Measurements from ENCODE around the gene CFAP70. TPM values are rescaled to one million over a fixed set of nuclear protein-coding genes. Genes with fewer than 3 reads are reported as not detected.

Gene CFAP70
- total RNA-seq, 1 donor from 2014 or later = 5.3 TPM

- no peak for TF ChIP-seq CTCF (IDR thresholded peaks at IDR 0.05; ENCODE audit: unreplicated experiment)
- DNase-seq (ENCODE audit: low spot score, unreplicated experiment) = no peak
- Mint-ChIP-seq H3K27me3 (no peaks in the 10 kb centered on the region), H3K4me1 (ENCODE audit: low read depth) (peaks cover 2% of the 10 kb centered on the region), H3K4me3 (ENCODE audit: low read depth) (no peak overlapping the region), H3K9me3 (ENCODE audit: low read depth) (no peaks in the 10 kb centered on the region), H3K27ac (no peak overlapping the region), H3K36me3 (ENCODE audit: insufficient read depth) (peaks cover 37% of the 10 kb centered on the region)
These were observed 141.0 kb downstream of the CFAP70 start for GRCh38 chr10:73217628-73218027.

- no peak overlapping the region for H3K4me3 Mint-ChIP-seq (ENCODE audit: low read depth)
- H3K27me3 Mint-ChIP-seq = no peaks in the 10 kb centered on the region
- DNase-seq (ENCODE audit: low spot score, unreplicated experiment) = no peak
- no peak for TF ChIP-seq CTCF (IDR thresholded peaks at IDR 0.05; ENCODE audit: unreplicated experiment)
- H3K36me3 Mint-ChIP-seq (ENCODE audit: insufficient read depth) = peaks cover 34% of the 10 kb centered on the region
- no peak overlapping the region for H3K27ac Mint-ChIP-seq
- peaks cover 2% of the 10 kb centered on the region for H3K4me1 Mint-ChIP-seq (ENCODE audit: low read depth)
- H3K9me3 Mint-ChIP-seq (ENCODE audit: low read depth) = no peaks in the 10 kb centered on the region
These were observed 142.9 kb downstream of the CFAP70 start for GRCh38 chr10:73215749-73216148.

GRCh38 chr10:73211106-73211811 is 147.4 kb downstream of the CFAP70 start:
- H3K27me3 Mint-ChIP-seq = no peaks in the 10 kb centered on the region
- H3K4me1 Mint-ChIP-seq (ENCODE audit: low read depth) = peaks cover 2% of the 10 kb centered on the region
- no peak for DNase-seq (ENCODE audit: low spot score, unreplicated experiment)
- no peaks in the 10 kb centered on the region for H3K9me3 Mint-ChIP-seq (ENCODE audit: low read depth)
- no peak for TF ChIP-seq CTCF (IDR thresholded peaks at IDR 0.05; ENCODE audit: unreplicated experiment)
- peak overlapping the region; percentile 69 for H3K27ac Mint-ChIP-seq
- peaks cover 22% of the 10 kb centered on the region for H3K36me3 Mint-ChIP-seq (ENCODE audit: insufficient read depth)
- no peak overlapping the region for H3K4me3 Mint-ChIP-seq (ENCODE audit: low read depth)

DNA sequence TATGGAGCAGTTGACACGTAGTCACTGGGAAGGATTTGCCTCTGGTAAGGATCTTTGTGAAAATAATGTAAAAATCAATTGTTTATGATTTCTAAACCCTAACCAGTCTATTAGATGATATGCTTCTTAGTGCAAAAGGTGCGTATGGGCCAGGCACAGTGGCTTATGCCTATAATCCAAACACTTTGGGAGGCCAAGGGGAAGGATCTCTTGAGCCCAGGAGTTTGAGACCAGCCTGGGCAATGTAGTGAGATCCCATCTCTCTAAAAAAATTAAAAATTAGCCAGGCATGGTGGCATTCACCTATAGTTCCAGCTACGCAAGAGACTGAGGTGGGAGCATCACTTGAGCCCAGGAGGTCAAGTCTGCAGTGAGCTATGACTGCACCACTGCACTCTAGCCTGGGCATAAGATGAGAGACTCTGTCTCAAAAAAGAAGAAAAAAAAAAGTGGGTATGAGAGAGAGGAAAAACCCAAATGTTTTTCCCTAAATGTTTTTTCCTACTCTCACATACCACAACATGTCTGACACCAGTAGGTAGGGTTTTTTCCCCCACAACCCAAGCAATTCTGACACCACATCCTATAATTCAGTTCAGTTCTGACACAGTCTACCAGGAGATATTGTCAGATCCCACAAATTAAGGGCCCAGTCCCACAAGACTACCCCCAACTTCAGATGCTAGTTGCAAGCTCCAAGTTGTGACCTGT is 148.1 kb downstream of the CFAP70 start:
- no peak overlapping the region for H3K4me3 Mint-ChIP-seq (ENCODE audit: low read depth)
- peaks cover 7% of the 10 kb centered on the region for H3K9me3 Mint-ChIP-seq (ENCODE audit: low read depth)
- H3K4me1 Mint-ChIP-seq (ENCODE audit: low read depth) = peaks cover 2% of the 10 kb centered on the region
- H3K27ac Mint-ChIP-seq = peak overlapping the region; percentile 69
- DNase-seq (ENCODE audit: low spot score, unreplicated experiment) = no peak
- no peaks in the 10 kb centered on the region for H3K27me3 Mint-ChIP-seq
- TF ChIP-seq CTCF (IDR thresholded peaks at IDR 0.05; ENCODE audit: unreplicated experiment) = no peak
- peaks cover 26% of the 10 kb centered on the region for H3K36me3 Mint-ChIP-seq (ENCODE audit: insufficient read depth)

DNA sequence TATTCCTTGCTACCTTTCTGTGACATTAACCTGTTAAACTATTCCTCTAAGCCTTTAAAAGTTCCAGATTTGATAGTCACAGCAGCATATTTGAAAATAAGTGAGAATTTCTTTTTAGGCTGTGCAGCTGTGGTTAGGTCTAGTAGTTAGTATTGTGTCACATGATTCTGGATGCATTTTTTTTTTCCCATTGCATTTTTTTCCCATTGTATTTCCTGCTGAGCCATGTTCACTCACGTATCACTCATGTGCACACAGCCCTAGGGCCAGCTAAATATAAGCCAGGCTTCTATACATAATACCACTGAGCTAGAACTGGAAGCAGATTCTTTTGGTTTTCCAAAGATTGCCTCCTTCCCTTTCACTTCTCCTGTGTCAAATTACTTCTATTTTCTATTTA is 149.0 kb downstream of the CFAP70 start:
- DNase-seq (ENCODE audit: low spot score, unreplicated experiment) = no peak
- TF ChIP-seq CTCF (IDR thresholded peaks at IDR 0.05; ENCODE audit: unreplicated experiment) = no peak
- Mint-ChIP-seq H3K27me3 (no peaks in the 10 kb centered on the region), H3K4me1 (ENCODE audit: low read depth) (peaks cover 2% of the 10 kb centered on the region), H3K36me3 (ENCODE audit: insufficient read depth) (peaks cover 31% of the 10 kb centered on the region), H3K9me3 (ENCODE audit: low read depth) (peaks cover 7% of the 10 kb centered on the region), H3K4me3 (ENCODE audit: low read depth) (no peak overlapping the region), H3K27ac (no peak overlapping the region)
